Raji (cell line): ENCODE measurements around the gene RANGAP1.

Experiments used
- POLR2A ChIP-seq: IDR thresholded peaks from 2 replicates; pipeline ENCODE4 v1.6.1; 2011; ENCODE audit warnings: low read depth, low read length, control low read depth; ENCODE audit not compliant: insufficient read depth

RANGAP1 gene

DNA sequence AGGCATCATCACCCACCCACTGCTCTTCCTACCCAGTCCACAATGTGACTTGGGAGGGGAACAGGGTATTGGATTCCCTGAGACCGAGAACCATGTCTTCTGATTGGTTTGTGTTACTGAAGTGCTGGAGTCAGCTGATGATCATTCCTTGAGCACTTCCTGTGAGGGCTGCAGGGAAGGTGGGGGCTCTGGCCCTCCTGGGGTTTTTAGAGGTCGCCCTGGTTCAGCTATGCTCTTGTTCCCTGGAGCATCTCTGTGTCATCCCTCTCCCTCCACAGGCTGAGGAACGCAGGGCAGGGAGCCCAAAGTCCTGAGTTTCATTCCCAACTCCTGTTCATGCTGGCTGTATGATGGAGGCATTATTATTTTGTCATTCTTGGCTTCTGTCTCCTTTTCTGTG is 22.1 kb upstream of the RANGAP1 start:
- no peak for TF ChIP-seq POLR2A

- no peak for TF ChIP-seq POLR2A
These were observed 19.7 kb upstream of the RANGAP1 start for GRCh38 chr22:41305646-41306045.

- no peak for TF ChIP-seq POLR2A
These were observed 16.8 kb upstream of the RANGAP1 start for GRCh38 chr22:41302811-41303210.

- TF ChIP-seq POLR2A: no peak
These were observed 16.2 kb upstream of the RANGAP1 start for GRCh38 chr22:41302021-41302767.

DNA sequence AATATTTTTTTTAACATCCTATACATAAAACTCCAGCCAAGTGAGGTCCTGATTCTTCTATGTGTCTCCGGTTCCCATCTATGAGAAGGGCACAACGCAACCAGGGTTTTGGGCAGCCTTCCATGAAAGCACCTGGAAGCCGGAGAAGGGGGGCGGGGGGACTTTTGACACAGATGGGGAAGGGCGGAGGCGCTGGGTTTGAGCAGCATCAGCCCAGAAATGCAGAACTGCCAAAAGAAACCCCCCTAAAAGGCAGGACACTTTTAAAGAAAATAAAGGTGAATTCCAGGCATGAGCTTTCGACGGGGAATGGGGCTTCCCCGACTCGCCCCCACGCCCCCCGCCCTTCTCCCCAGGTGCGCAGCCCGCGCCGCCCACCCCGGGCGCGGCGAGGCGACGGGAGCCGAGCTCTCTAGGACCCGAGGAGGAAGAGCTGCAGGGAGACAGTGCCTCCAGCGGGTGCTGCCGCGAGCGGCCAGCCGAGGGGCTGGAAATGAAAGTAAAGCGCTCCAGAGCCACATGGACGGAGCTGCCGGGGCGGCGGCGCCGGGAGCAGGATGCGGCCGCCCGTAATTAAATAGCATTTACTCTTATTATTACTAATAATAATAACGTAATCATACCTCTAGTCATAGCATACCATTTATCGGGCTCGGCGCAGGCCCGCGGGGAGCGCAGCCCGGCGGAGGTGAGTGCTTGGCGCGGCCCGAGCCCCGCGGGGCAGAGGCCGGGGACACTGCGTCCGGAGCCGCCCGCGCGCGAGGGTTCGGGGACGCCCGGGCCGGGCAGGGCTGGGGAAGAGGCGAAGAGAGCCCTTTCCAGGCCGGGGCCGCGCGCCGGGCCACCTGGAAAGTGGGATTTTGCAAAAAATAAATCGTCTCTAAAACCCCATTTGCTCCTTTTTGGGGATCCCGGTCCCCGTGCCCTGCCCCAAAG is 15.4 kb upstream of the RANGAP1 start, which contains the start of gene ZC3H7B:
TSS of gene ZC3H7B (plus strand) at position 441 of the 936 bp plus-strand sequence. CDS start 19,136 bp downstream, outside the sequence.
- peak; percentile 80 for TF ChIP-seq POLR2A

GRCh38 chr22:41300661-41301060 is 14.7 kb upstream of the RANGAP1 start:
- TF ChIP-seq POLR2A: no peak

GRCh38 chr22:41296826-41297667 is 11.1 kb upstream of the RANGAP1 start:
- no peak for TF ChIP-seq POLR2A

DNA sequence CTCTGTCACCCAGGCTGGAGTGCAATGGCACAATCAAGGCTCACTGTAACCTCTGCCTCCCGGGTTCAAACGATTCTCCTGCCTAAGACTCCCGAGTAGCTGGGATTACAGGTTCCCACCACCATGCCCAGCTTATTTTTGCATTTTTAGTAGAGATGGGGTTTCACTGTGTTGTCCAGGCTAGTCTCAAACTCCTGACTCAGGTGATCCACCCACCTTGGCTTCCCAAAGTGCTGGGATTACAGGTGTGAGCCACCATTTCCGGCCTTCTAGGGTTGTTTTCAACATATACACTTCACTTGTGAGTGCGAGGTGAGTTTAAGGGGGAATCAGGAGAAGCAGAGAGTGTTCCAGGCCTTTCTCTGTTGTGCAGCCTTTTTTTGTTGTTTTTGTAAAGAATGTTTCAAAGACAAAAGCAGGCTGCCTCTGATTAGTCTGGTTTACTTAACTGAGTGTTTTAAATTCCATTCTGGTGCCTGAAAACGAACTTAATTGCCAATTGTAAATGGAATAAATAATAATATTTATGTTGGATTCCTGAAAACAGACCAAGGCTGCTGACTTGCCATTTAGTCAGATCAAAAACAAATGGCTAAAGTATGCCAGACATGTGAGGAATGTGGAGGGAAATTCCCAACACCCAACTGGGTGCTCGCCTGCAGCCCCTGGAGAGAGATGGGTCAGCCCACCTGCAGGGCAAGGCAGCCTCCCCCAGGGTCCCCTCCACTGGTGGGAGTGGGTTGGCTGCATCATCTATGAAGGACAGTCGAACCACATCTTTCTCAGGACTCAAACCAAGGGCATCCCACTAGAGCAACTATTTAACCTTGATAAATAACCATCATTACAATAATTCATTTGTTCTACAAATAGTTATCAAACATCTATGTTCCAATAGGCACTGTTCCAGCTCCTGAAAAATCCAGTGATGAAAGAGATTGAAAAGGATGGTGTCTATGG is 4.6 kb upstream of the RANGAP1 start:
- TF ChIP-seq POLR2A: no peak

DNA sequence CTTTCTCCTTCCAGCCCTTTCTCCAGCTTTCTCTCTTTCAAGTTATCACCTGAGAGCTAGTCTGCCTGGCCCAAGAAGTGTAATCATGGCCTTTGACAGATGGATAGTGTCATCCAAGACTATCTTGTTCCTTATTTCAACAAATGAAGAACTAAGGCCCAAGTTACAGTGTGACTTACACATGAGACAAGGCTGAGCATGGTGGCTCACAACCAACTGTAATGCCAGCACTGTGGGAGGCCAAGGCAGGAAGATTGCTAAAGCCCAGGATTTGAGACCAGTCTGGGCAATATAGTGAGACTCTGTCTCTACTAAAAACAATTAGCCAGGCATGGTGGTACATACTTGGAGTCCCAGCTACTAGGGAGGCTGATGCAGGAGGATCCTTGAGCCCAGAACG is 3.7 kb upstream of the RANGAP1 start:
- no peak for TF ChIP-seq POLR2A

GRCh38 chr22:41288245-41288946 is 2.4 kb upstream of the RANGAP1 start:
- no peak for TF ChIP-seq POLR2A

DNA sequence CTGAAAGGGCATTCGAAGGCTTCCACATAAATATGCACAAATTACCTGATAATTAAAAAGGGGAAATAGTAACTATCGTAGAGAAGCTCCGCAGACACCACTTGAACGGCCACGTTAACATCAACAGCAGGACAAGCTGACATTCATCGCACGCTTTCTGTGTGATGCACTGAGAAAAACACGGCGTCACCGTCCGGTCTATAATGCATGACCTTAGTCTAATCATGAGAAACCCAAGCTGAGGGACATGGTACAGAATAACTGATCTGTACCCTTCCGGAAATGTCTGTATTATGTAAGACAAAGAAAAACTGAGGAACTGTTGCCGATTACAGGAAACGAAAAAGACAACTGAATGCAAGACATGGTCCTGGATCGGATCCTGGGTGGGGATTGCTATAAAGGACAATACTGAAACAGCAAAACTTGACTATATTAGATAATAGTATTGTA is 678 bp upstream of the RANGAP1 start:
- TF ChIP-seq POLR2A: no peak

DNA sequence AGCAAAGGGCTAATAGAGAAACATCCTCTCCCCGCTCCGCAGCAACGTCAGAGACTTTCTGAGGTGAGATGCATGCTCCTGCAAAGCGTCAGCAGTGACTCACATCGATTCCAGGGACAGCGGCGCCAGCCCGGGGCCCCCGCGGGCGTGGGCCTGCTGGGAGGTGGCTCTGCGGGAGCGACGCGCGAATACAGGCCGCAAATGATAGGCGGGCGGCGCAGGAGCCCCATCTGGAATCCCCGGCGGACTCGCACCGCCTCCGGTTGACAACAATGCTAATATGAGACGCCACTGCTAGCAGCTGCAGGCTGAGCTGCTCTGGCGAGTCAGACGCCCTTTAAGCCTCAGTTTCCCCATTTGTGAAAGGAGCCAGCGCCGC is 557 bp downstream of the RANGAP1 start:
- TF ChIP-seq POLR2A: no peak

- no peak for TF ChIP-seq POLR2A
These were observed 1.5 kb downstream of the RANGAP1 start for GRCh38 chr22:41284465-41284864.
